GM12878 (cell line): ENCODE data around the gene SLC1A2.

ENCODE experiments used
- CTCF ChIP-seq, 3 experiments: IDR thresholded peaks in 2 of 3; conservative IDR thresholded peaks in 1 of 3; 2 replicates each; pipeline ENCODE4 v1.5.1; 2011; ENCODE audit warnings: low read depth in 3 of 3, low read length in 3 of 3, mild to moderate bottlenecking in 3 of 3, control low read depth in 2 of 3, moderate library complexity in 2 of 3, inconsistent platforms in 1 of 3, mixed read lengths in 1 of 3; ENCODE audit not compliant: control insufficient read depth in 2 of 3, insufficient read depth in 1 of 3; ENCODE audit errors: extremely low read depth in 1 of 3
- FOXM1 ChIP-seq: IDR thresholded peaks from 2 replicates; pipeline ENCODE4 v1.6.1; 2012; ENCODE audit warnings: low read depth, mild to moderate bottlenecking, inconsistent platforms, low read length, moderate library complexity
- HDGF ChIP-seq: fragments of 450-650 bp; IDR thresholded peaks from 2 replicates; pipeline ENCODE4 v1.6.1; 2016; ENCODE audit warnings: antibody characterized with exemption
- NKRF ChIP-seq: fragments of 450-650 bp; conservative IDR thresholded peaks from 2 replicates; pipeline ENCODE4 v1.6.1; 2017; ENCODE audit warnings: mild to moderate bottlenecking, moderate library complexity
- NRF1 ChIP-seq: conservative IDR thresholded peaks from 2 replicates; pipeline ENCODE4 v1.6.1; 2011; ENCODE audit warnings: mild to moderate bottlenecking, low read depth, low read length, improper control_type of control experiment
- POLR2A ChIP-seq: IDR thresholded peaks from 2 replicates; pipeline ENCODE4 v1.6.1; 2011; ENCODE audit warnings: low read depth, mild to moderate bottlenecking, low read length
- POLR2AphosphoS2 ChIP-seq: IDR thresholded peaks from 2 replicates; pipeline ENCODE4 v1.6.1; 2011; ENCODE audit warnings: low read depth, mild to moderate bottlenecking, low read length, improper control_type of control experiment, moderate library complexity
- POLR2AphosphoS5 ChIP-seq: IDR thresholded peaks from 2 replicates; pipeline ENCODE4 v1.6.1; 2011; ENCODE audit warnings: mild to moderate bottlenecking, low read length, inconsistent platforms
- SMAD5 ChIP-seq: IDR thresholded peaks from 2 replicates; pipeline ENCODE4 v1.6.1; 2016; ENCODE audit warnings: antibody characterized with exemption, low read depth
- SP1 ChIP-seq: IDR thresholded peaks from one replicate; pipeline ENCODE4 v1.6.1; 2011; ENCODE audit warnings: low read depth, low read length
- SREBF2 ChIP-seq: IDR thresholded peaks from 2 replicates; pipeline ENCODE4 v1.6.1; 2012; ENCODE audit warnings: mild to moderate bottlenecking, low read length
- TARDBP ChIP-seq: IDR thresholded peaks from 2 replicates; pipeline ENCODE4 v1.6.1; 2016; ENCODE audit warnings: borderline replicate concordance
- ZNF274 ChIP-seq: IDR thresholded peaks from one replicate; pipeline ENCODE4 v1.8.0; 2011; ENCODE audit not compliant: insufficient read length, insufficient read depth

- TF ChIP-seq NRF1 (no peak), POLR2AphosphoS5 (no peak), SMAD5 (no peak), CTCF (IDR thresholded peaks at IDR 0.05 in 2 of 3, conservative IDR thresholded peaks at IDR 0.05 in 1 of 3; ENCODE audit: control insufficient read depth in 2 of 3, extremely low read depth in 1 of 3, insufficient read depth in 1 of 3, low read depth in 3 of 3, low read length in 3 of 3) (no peak), POLR2AphosphoS2 (no peak), SP1 (no peak), NKRF (no peak), FOXM1 (no peak), HDGF (no peak), POLR2A (no peak), ZNF274 (no peak), TARDBP (no peak), SREBF2 (no peak)
Measured at GRCh38 chr11:35363854-35364780, 55.2 kb downstream of the SLC1A2 start.
